ENCODE measurements around the gene TBX5. TPM values are rescaled to one million over a fixed set of nuclear protein-coding genes. Genes with fewer than 3 reads are reported as not detected.

The TBX5 gene
- total and polyA plus RNA-seq, 5 donors from 2014 or later = not detected

GRCh38 chr12:114439817-114440216 is 33.9 kb upstream of the TBX5 start:
- no peak overlapping the region for H3K27ac ChIP-seq (ENCODE audit: insufficient read depth, low read length, poor library complexity, severe bottlenecking)
- Mint-ChIP-seq H3K4me1 (no peaks in the 10 kb centered on the region), H3K27me3 (peaks cover 74% of the 10 kb centered on the region), H3K9me3 (peaks cover 0 to 6% (median 3%) of the 10 kb centered on the region in 7 donors), H3K36me3 (no peaks in the 10 kb centered on the region), H3K27ac (no peak overlapping the region), H3K4me3 (no peak overlapping the region)
- peaks cover 32% of the 10 kb centered on the region for H3K27me3 ChIP-seq (ENCODE audit: control insufficient read depth, insufficient read depth, low read length)
- DNase-seq (no peak), ATAC-seq (ENCODE audit: low read depth in 2 of 2) (no peak)
- H3K9me3 ChIP-seq (ENCODE audit: control insufficient read depth in 2 of 2, low read length in 2 of 2) = no peaks in the 10 kb centered on the region
- no peak overlapping the region for H3K4me3 ChIP-seq (ENCODE audit: low read depth, low read length)
- no peaks in the 10 kb centered on the region for H3K36me3 ChIP-seq (ENCODE audit: control insufficient read depth, insufficient read depth, low read length)
- H3K4me1 ChIP-seq (ENCODE audit: control insufficient read depth, insufficient read depth, low read length, poor library complexity, severe bottlenecking) = no peaks in the 10 kb centered on the region

- Mint-ChIP-seq H3K9me3 (peaks cover 0 to 6% (median 2%) of the 10 kb centered on the region in 7 donors), H3K27me3 (peaks cover 72% of the 10 kb centered on the region), H3K27ac (no peak overlapping the region), H3K4me1 (no peaks in the 10 kb centered on the region), H3K36me3 (no peaks in the 10 kb centered on the region), H3K4me3 (no peak overlapping the region)
- H3K9me3 ChIP-seq (ENCODE audit: control insufficient read depth in 2 of 2, low read length in 2 of 2) = no peaks in the 10 kb centered on the region
- H3K4me1 ChIP-seq (ENCODE audit: control insufficient read depth, insufficient read depth, low read length, poor library complexity, severe bottlenecking) = no peaks in the 10 kb centered on the region
- H3K27ac ChIP-seq (ENCODE audit: insufficient read depth, low read length, poor library complexity, severe bottlenecking) = no peak overlapping the region
- H3K27me3 ChIP-seq (ENCODE audit: control insufficient read depth, insufficient read depth, low read length) = peaks cover 27% of the 10 kb centered on the region
- H3K4me3 ChIP-seq (ENCODE audit: low read depth, low read length) = no peak overlapping the region
- DNase-seq = no peak
- no peaks in the 10 kb centered on the region for H3K36me3 ChIP-seq (ENCODE audit: control insufficient read depth, insufficient read depth, low read length)
- no peak for ATAC-seq (ENCODE audit: low read depth in 2 of 2)
Observed at GRCh38 chr12:114439261-114439683, 33.3 kb upstream of the TBX5 start.

DNA sequence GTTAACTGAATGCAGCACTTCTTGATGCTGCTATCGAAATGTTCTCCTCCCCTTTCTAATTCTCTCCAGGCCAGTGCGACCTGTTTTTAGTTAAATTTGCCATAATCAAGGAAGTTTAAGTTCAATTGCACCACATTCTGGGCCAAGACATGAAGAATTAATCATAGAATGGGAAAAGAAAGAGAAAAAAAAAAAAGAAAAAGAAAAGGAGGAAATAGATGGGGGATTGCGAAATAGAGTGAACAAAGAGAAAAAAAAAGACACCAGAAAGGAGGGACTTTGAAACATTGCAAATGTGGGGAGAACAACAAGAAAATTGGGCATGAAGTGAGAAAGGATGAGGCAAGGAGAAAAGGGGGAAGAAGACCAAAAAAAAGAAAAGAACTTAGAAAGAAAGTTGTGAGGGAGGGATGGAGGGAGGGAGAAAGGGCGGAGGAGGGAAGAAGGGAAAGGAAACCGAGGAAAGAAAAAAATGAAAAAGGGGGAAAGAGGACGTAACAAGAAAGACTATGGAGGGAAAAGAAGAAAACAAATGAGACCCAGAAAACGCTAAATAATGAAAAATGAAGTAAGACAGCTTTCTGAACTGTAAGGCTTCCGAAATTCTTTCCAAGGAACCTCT is 32.8 kb upstream of the TBX5 start:
- no peaks in the 10 kb centered on the region for H3K4me1 ChIP-seq (ENCODE audit: control insufficient read depth, insufficient read depth, low read length, poor library complexity, severe bottlenecking)
- no peaks in the 10 kb centered on the region for H3K9me3 ChIP-seq (ENCODE audit: control insufficient read depth in 2 of 2, low read length in 2 of 2)
- H3K4me3 ChIP-seq (ENCODE audit: low read depth, low read length) = no peak overlapping the region
- no peak for DNase-seq
- no peaks in the 10 kb centered on the region for H3K36me3 ChIP-seq (ENCODE audit: control insufficient read depth, insufficient read depth, low read length)
- H3K27me3 ChIP-seq (ENCODE audit: control insufficient read depth, insufficient read depth, low read length) = peaks cover 27% of the 10 kb centered on the region
- Mint-ChIP-seq H3K9me3 (peaks cover 0 to 6% (median 2%) of the 10 kb centered on the region in 7 donors), H3K27ac (no peak overlapping the region), H3K4me1 (no peaks in the 10 kb centered on the region), H3K4me3 (no peak overlapping the region), H3K36me3 (no peaks in the 10 kb centered on the region), H3K27me3 (peaks cover 70% of the 10 kb centered on the region)
- H3K27ac ChIP-seq (ENCODE audit: insufficient read depth, low read length, poor library complexity, severe bottlenecking) = no peak overlapping the region
- no peak for ATAC-seq (ENCODE audit: low read depth in 2 of 2)

- Histone ChIP-seq H3K4me3 (ENCODE audit: low read depth, low read length) (no peak overlapping the region), H3K9me3 (ENCODE audit: control insufficient read depth in 2 of 2, low read length in 2 of 2) (no peaks in the 10 kb centered on the region)
- H3K27me3 Mint-ChIP-seq = peaks cover 37% of the 10 kb centered on the region
Observed at GRCh38 chr12:114434341-114434740, 28.4 kb upstream of the TBX5 start.

GRCh38 chr12:114431902-114432301 is 26.0 kb upstream of the TBX5 start:
- H3K27ac ChIP-seq (ENCODE audit: insufficient read depth, low read length, poor library complexity, severe bottlenecking) = no peak overlapping the region
- Mint-ChIP-seq H3K27ac (no peak overlapping the region), H3K36me3 (no peaks in the 10 kb centered on the region), H3K4me1 (no peaks in the 10 kb centered on the region), H3K27me3 (peaks cover 23% of the 10 kb centered on the region), H3K4me3 (no peak overlapping the region), H3K9me3 (peaks cover 0 to 4% (median 0%) of the 10 kb centered on the region in 7 donors)
- H3K27me3 ChIP-seq (ENCODE audit: control insufficient read depth, insufficient read depth, low read length) = no peaks in the 10 kb centered on the region
- H3K9me3 ChIP-seq (ENCODE audit: control insufficient read depth in 2 of 2, low read length in 2 of 2) = no peaks in the 10 kb centered on the region
- DNase-seq (no peak), ATAC-seq (ENCODE audit: low read depth in 2 of 2) (no peak)
- no peak overlapping the region for H3K4me3 ChIP-seq (ENCODE audit: low read depth, low read length)
- H3K36me3 ChIP-seq (ENCODE audit: control insufficient read depth, insufficient read depth, low read length) = no peaks in the 10 kb centered on the region
- H3K4me1 ChIP-seq (ENCODE audit: control insufficient read depth, insufficient read depth, low read length, poor library complexity, severe bottlenecking) = no peaks in the 10 kb centered on the region

More at GRCh38 chr12:114434341-114434740, 28.4 kb upstream of the TBX5 start:
- H3K36me3 Mint-ChIP-seq = no peaks in the 10 kb centered on the region
- Histone ChIP-seq H3K27ac (ENCODE audit: insufficient read depth, low read length, poor library complexity, severe bottlenecking) (no peak overlapping the region), H3K36me3 (ENCODE audit: control insufficient read depth, insufficient read depth, low read length) (no peaks in the 10 kb centered on the region), H3K27me3 (ENCODE audit: control insufficient read depth, insufficient read depth, low read length) (peaks cover 12% of the 10 kb centered on the region), H3K4me1 (ENCODE audit: control insufficient read depth, insufficient read depth, low read length, poor library complexity, severe bottlenecking) (no peaks in the 10 kb centered on the region)
- peaks cover 0 to 6% (median 2%) of the 10 kb centered on the region in 7 donors for H3K9me3 Mint-ChIP-seq
- DNase-seq (no peak), ATAC-seq (ENCODE audit: low read depth in 2 of 2) (no peak)
- no peaks in the 10 kb centered on the region for H3K4me1 Mint-ChIP-seq
- H3K27ac Mint-ChIP-seq = no peak overlapping the region
- H3K4me3 Mint-ChIP-seq = no peak overlapping the region

- H3K9me3 ChIP-seq (ENCODE audit: control insufficient read depth in 2 of 2, low read length in 2 of 2) = no peaks in the 10 kb centered on the region
- Mint-ChIP-seq H3K4me3 (no peak overlapping the region), H3K36me3 (no peaks in the 10 kb centered on the region), H3K4me1 (no peaks in the 10 kb centered on the region), H3K27ac (peak overlapping the region in 1 of 3 donors; percentile 6), H3K27me3 (peaks cover 16% of the 10 kb centered on the region), H3K9me3 (peaks cover 0 to 2% (median 0%) of the 10 kb centered on the region in 7 donors)
- no peak for DNase-seq
- H3K4me1 ChIP-seq (ENCODE audit: control insufficient read depth, insufficient read depth, low read length, poor library complexity, severe bottlenecking) = no peaks in the 10 kb centered on the region
- ATAC-seq (ENCODE audit: low read depth in 2 of 2) = no peak
- no peaks in the 10 kb centered on the region for H3K36me3 ChIP-seq (ENCODE audit: control insufficient read depth, insufficient read depth, low read length)
- H3K27me3 ChIP-seq (ENCODE audit: control insufficient read depth, insufficient read depth, low read length) = no peaks in the 10 kb centered on the region
- no peak overlapping the region for H3K4me3 ChIP-seq (ENCODE audit: low read depth, low read length)
- H3K27ac ChIP-seq (ENCODE audit: insufficient read depth, low read length, poor library complexity, severe bottlenecking) = no peak overlapping the region
Observed at GRCh38 chr12:114430306-114430705, 24.4 kb upstream of the TBX5 start.

DNA sequence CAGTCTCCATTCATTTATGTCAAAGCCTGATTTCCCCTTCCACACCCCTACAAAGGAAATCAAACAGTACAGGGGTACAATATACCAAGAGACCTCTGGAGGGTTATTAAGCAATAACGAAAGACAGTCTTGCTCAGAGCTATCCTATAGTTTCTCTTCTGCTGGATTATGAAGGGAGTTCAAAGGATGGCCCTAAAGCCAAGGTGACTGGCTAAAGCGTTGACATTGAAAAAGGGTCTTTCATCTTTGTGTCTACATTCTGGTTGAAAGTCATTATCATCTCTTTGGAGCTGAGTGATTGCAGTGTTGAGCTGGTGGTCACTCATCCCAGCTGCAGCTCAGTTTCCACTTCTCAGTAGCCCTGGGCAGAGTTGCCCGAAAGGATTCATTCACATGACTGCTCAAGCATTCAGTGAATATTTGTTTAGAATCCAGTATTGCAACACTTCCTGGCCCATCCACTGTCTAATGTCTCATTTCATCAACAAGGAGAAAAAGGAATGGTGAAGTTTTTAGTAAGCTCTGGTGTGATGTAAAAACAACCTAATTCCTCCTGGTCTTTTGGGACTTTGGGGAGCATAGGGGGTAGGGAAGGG is 19.2 kb upstream of the TBX5 start:
- H3K27ac Mint-ChIP-seq = no peak overlapping the region
- H3K4me1 Mint-ChIP-seq = no peaks in the 10 kb centered on the region
- no peaks in the 10 kb centered on the region for H3K36me3 Mint-ChIP-seq
- H3K27ac ChIP-seq (ENCODE audit: insufficient read depth, low read length, poor library complexity, severe bottlenecking) = no peak overlapping the region
- no peak overlapping the region for H3K4me3 Mint-ChIP-seq
- H3K27me3 ChIP-seq (ENCODE audit: control insufficient read depth, insufficient read depth, low read length) = no peaks in the 10 kb centered on the region
- DNase-seq = no peak
- no peak overlapping the region for H3K4me3 ChIP-seq (ENCODE audit: low read depth, low read length)
- no peaks in the 10 kb centered on the region for H3K36me3 ChIP-seq (ENCODE audit: control insufficient read depth, insufficient read depth, low read length)
- H3K27me3 Mint-ChIP-seq = no peaks in the 10 kb centered on the region
- no peaks in the 10 kb centered on the region for H3K9me3 Mint-ChIP-seq
- H3K4me1 ChIP-seq (ENCODE audit: control insufficient read depth, insufficient read depth, low read length, poor library complexity, severe bottlenecking) = no peaks in the 10 kb centered on the region
- no peak for ATAC-seq (ENCODE audit: low read depth in 2 of 2)
- no peaks in the 10 kb centered on the region for H3K9me3 ChIP-seq (ENCODE audit: control insufficient read depth in 2 of 2, low read length in 2 of 2)

GRCh38 chr12:114420944-114421335 is 15.0 kb upstream of the TBX5 start:
- no peaks in the 10 kb centered on the region for H3K9me3 ChIP-seq (ENCODE audit: control insufficient read depth in 2 of 2, low read length in 2 of 2)
- no peaks in the 10 kb centered on the region for H3K36me3 ChIP-seq (ENCODE audit: control insufficient read depth, insufficient read depth, low read length)
- DNase-seq (no peak), ATAC-seq (ENCODE audit: low read depth in 2 of 2) (no peak)
- H3K27ac Mint-ChIP-seq = no peak overlapping the region
- peaks cover 11% of the 10 kb centered on the region for H3K27me3 Mint-ChIP-seq
- peaks cover 5% of the 10 kb centered on the region for H3K27me3 ChIP-seq (ENCODE audit: control insufficient read depth, insufficient read depth, low read length)
- H3K4me3 ChIP-seq (ENCODE audit: low read depth, low read length) = no peak overlapping the region
- no peaks in the 10 kb centered on the region for H3K4me1 Mint-ChIP-seq
- no peak overlapping the region for H3K4me3 Mint-ChIP-seq
- no peaks in the 10 kb centered on the region for H3K36me3 Mint-ChIP-seq
- no peaks in the 10 kb centered on the region for H3K4me1 ChIP-seq (ENCODE audit: control insufficient read depth, insufficient read depth, low read length, poor library complexity, severe bottlenecking)
- H3K9me3 Mint-ChIP-seq = peaks cover 0 to 6% (median 0%) of the 10 kb centered on the region in 7 donors
- no peak overlapping the region for H3K27ac ChIP-seq (ENCODE audit: insufficient read depth, low read length, poor library complexity, severe bottlenecking)

All from CD4-positive, CD25-positive, alpha-beta regulatory T cell (primary cell).